ENCODE results near the gene SNAPC4. TPM values are rescaled to one million over a fixed set of nuclear protein-coding genes. Genes with fewer than 3 reads are reported as not detected.

SNAPC4 gene
- total RNA-seq, 3 donors from 2014 or later, result 43.7 to 48.0 (median 44.5) TPM

- H3K27me3 Mint-ChIP-seq (ENCODE audit: low read depth), result no peaks in the 10 kb centered on the region
- no peak for DNase-seq
- no peak for ATAC-seq
- no peaks in the 10 kb centered on the region for H3K9me3 Mint-ChIP-seq
- no peak overlapping the region for H3K4me3 Mint-ChIP-seq
- H3K4me1 Mint-ChIP-seq (ENCODE audit: low read depth), result peaks cover 23% of the 10 kb centered on the region
- H3K36me3 Mint-ChIP-seq (ENCODE audit: insufficient read depth), result peaks cover 26% of the 10 kb centered on the region
Measured at GRCh38 chr9:136396219-136396515, 3.8 kb downstream of the SNAPC4 start.

GRCh38 chr9:136395345-136396218 is 4.4 kb downstream of the SNAPC4 start:
- Mint-ChIP-seq H3K4me1 (ENCODE audit: low read depth) (peaks cover 21% of the 10 kb centered on the region), H3K9me3 (no peaks in the 10 kb centered on the region), H3K36me3 (ENCODE audit: insufficient read depth) (peaks cover 27% of the 10 kb centered on the region), H3K27me3 (ENCODE audit: low read depth) (no peaks in the 10 kb centered on the region), H3K4me3 (no peak overlapping the region)
- ATAC-seq (no peak), DNase-seq (no peak)

GRCh38 chr9:136395020-136395340 is 5.0 kb downstream of the SNAPC4 start:
- H3K4me1 Mint-ChIP-seq (ENCODE audit: low read depth), result peaks cover 17% of the 10 kb centered on the region

GRCh38 chr9:136394312-136395019 is 5.5 kb downstream of the SNAPC4 start:
- DNase-seq (no peak), ATAC-seq (no peak)
- H3K27me3 Mint-ChIP-seq (ENCODE audit: low read depth), result no peaks in the 10 kb centered on the region
- H3K4me1 Mint-ChIP-seq (ENCODE audit: low read depth), result peaks cover 17% of the 10 kb centered on the region
- H3K36me3 Mint-ChIP-seq (ENCODE audit: insufficient read depth), result peaks cover 30% of the 10 kb centered on the region
- H3K4me3 Mint-ChIP-seq, result no peak overlapping the region
- H3K9me3 Mint-ChIP-seq, result no peaks in the 10 kb centered on the region

More at GRCh38 chr9:136395020-136395340, 5.0 kb downstream of the SNAPC4 start:
- Mint-ChIP-seq H3K9me3 (no peaks in the 10 kb centered on the region), H3K4me3 (no peak overlapping the region), H3K36me3 (ENCODE audit: insufficient read depth) (peaks cover 27% of the 10 kb centered on the region), H3K27me3 (ENCODE audit: low read depth) (no peaks in the 10 kb centered on the region)
- DNase-seq (no peak), ATAC-seq (no peak)

- no peak overlapping the region for H3K4me3 Mint-ChIP-seq
- H3K9me3 Mint-ChIP-seq, result no peaks in the 10 kb centered on the region
- peaks cover 9% of the 10 kb centered on the region for H3K4me1 Mint-ChIP-seq (ENCODE audit: low read depth)
- ATAC-seq (no peak), DNase-seq (no peak)
- H3K36me3 Mint-ChIP-seq (ENCODE audit: insufficient read depth), result peaks cover 29% of the 10 kb centered on the region
- no peaks in the 10 kb centered on the region for H3K27me3 Mint-ChIP-seq (ENCODE audit: low read depth)
Measured at GRCh38 chr9:136393531-136393930, 6.4 kb downstream of the SNAPC4 start.

- Mint-ChIP-seq H3K4me3 (no peak overlapping the region), H3K4me1 (ENCODE audit: low read depth) (peaks cover 4% of the 10 kb centered on the region), H3K36me3 (ENCODE audit: insufficient read depth) (peaks cover 30% of the 10 kb centered on the region), H3K27me3 (ENCODE audit: low read depth) (no peaks in the 10 kb centered on the region), H3K9me3 (no peaks in the 10 kb centered on the region)
- ATAC-seq (no peak), DNase-seq (no peak)
Measured at GRCh38 chr9:136392538-136393449, 7.2 kb downstream of the SNAPC4 start.

- no peak overlapping the region for H3K4me3 Mint-ChIP-seq
- no peaks in the 10 kb centered on the region for H3K27me3 Mint-ChIP-seq (ENCODE audit: low read depth)
- H3K36me3 Mint-ChIP-seq (ENCODE audit: insufficient read depth), result peaks cover 33% of the 10 kb centered on the region
Measured at GRCh38 chr9:136391737-136392537, 8.0 kb downstream of the SNAPC4 start.

GRCh38 chr9:136389396-136389795 is 10.6 kb downstream of the SNAPC4 start:
- no peak overlapping the region for H3K4me3 Mint-ChIP-seq

More at GRCh38 chr9:136391737-136392537, 8.0 kb downstream of the SNAPC4 start:
- DNase-seq (no peak), ATAC-seq (no peak)
- Mint-ChIP-seq H3K9me3 (no peaks in the 10 kb centered on the region), H3K4me1 (ENCODE audit: low read depth) (peaks cover 2% of the 10 kb centered on the region)

GRCh38 chr9:136387217-136387616 is 12.8 kb downstream of the SNAPC4 start:
- Mint-ChIP-seq H3K27me3 (ENCODE audit: low read depth) (no peaks in the 10 kb centered on the region), H3K36me3 (ENCODE audit: insufficient read depth) (peaks cover 45% of the 10 kb centered on the region)
- ATAC-seq, result no peak

More at GRCh38 chr9:136389396-136389795, 10.6 kb downstream of the SNAPC4 start:
- peaks cover 43% of the 10 kb centered on the region for H3K36me3 Mint-ChIP-seq (ENCODE audit: insufficient read depth)
- peaks cover 19% of the 10 kb centered on the region for H3K4me1 Mint-ChIP-seq (ENCODE audit: low read depth)
- ATAC-seq (no peak), DNase-seq (no peak)
- H3K27me3 Mint-ChIP-seq (ENCODE audit: low read depth), result no peaks in the 10 kb centered on the region
- H3K9me3 Mint-ChIP-seq, result no peaks in the 10 kb centered on the region

GRCh38 chr9:136386018-136386417 is 14.0 kb downstream of the SNAPC4 start:
- Mint-ChIP-seq H3K9me3 (no peaks in the 10 kb centered on the region), H3K4me1 (ENCODE audit: low read depth) (peaks cover 19% of the 10 kb centered on the region), H3K36me3 (ENCODE audit: insufficient read depth) (peaks cover 37% of the 10 kb centered on the region), H3K4me3 (no peak overlapping the region), H3K27me3 (ENCODE audit: low read depth) (no peaks in the 10 kb centered on the region)
- no peak for DNase-seq
- ATAC-seq, result no peak

More at GRCh38 chr9:136387217-136387616, 12.8 kb downstream of the SNAPC4 start:
- DNase-seq, result no peak
- Mint-ChIP-seq H3K4me1 (ENCODE audit: low read depth) (peaks cover 19% of the 10 kb centered on the region), H3K9me3 (no peaks in the 10 kb centered on the region), H3K4me3 (no peak overlapping the region)

- Mint-ChIP-seq H3K4me1 (ENCODE audit: low read depth) (peaks cover 19% of the 10 kb centered on the region), H3K9me3 (no peaks in the 10 kb centered on the region), H3K27me3 (ENCODE audit: low read depth) (no peaks in the 10 kb centered on the region), H3K4me3 (no peak overlapping the region), H3K36me3 (ENCODE audit: insufficient read depth) (peaks cover 37% of the 10 kb centered on the region)
- ATAC-seq (peak; percentile 89 to 95), DNase-seq (no peak)
Measured at GRCh38 chr9:136385015-136385414, 15.0 kb downstream of the SNAPC4 start.

- H3K4me3 Mint-ChIP-seq, result no peak overlapping the region
- ATAC-seq, result no peak
- no peak for DNase-seq
- H3K9me3 Mint-ChIP-seq, result no peaks in the 10 kb centered on the region
- H3K27me3 Mint-ChIP-seq (ENCODE audit: low read depth), result no peaks in the 10 kb centered on the region
- peaks cover 19% of the 10 kb centered on the region for H3K4me1 Mint-ChIP-seq (ENCODE audit: low read depth)
- H3K36me3 Mint-ChIP-seq (ENCODE audit: insufficient read depth), result peaks cover 32% of the 10 kb centered on the region
Measured at GRCh38 chr9:136383436-136383835, 16.5 kb downstream of the SNAPC4 start.

- Mint-ChIP-seq H3K36me3 (ENCODE audit: insufficient read depth) (peaks cover 24% of the 10 kb centered on the region), H3K9me3 (no peaks in the 10 kb centered on the region), H3K27me3 (ENCODE audit: low read depth) (no peaks in the 10 kb centered on the region), H3K4me1 (ENCODE audit: low read depth) (peaks cover 19% of the 10 kb centered on the region), H3K4me3 (no peak overlapping the region)
- no peak for DNase-seq
- no peak for ATAC-seq
Measured at GRCh38 chr9:136381966-136382513, 17.9 kb downstream of the SNAPC4 start.
